ENCODE measurements around the gene KISS1R.

Gene KISS1R

DNA sequence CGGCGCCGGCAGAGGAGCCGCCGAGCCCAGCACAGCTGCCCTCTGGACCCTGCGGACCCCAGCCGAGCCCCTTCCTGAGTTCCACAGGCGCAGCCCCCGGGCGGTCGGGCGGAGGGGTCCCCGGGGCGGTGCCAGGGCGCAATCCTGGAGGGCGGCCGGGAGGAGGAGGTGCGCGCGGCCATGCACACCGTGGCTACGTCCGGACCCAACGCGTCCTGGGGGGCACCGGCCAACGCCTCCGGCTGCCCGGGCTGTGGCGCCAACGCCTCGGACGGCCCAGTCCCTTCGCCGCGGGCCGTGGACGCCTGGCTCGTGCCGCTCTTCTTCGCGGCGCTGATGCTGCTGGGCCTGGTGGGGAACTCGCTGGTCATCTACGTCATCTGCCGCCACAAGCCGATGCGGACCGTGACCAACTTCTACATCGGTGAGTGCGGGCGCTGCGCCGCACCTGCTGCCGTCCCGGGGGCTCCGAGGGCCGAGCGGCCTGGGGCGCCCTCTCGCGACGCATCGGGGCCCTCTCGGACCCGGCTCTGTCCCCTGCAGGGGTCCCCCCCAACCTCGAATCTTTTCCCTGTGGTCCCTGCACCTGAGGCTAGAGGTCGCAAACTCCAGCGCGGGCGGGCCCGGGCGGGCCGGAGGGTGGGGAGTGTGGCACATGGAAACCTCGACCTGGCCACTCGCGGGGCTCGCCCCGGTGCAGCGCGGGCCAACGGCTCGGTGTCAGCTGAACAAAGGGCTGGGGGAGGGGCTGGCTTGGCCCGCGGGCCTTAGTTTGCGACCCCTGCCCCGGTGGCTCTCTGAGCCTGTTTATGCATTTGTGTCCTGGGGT is at the start of gene KISS1R:
KISS1R (plus strand) TSS at position 11 of the 829 bp plus-strand sequence; CDS start at position 181, 170 bp downstream.
- H3K36me3 ChIP-seq = no peaks in the 10 kb centered on the region
- H3K4me2 ChIP-seq = peak within 1 kb of the TSS; percentile 78
- H3K27me3 ChIP-seq = peaks cover 76% of the 10 kb centered on the region
- H3K4me1 ChIP-seq = peaks cover 41% of the 10 kb centered on the region
- peaks cover 34% of the 10 kb centered on the region for H4K20me1 ChIP-seq
- no peaks in the 10 kb centered on the region for H3K9me3 ChIP-seq
- no peak within 1 kb of the TSS for H3K9ac ChIP-seq
- peak within 1 kb of the TSS; percentile 60 for H3K4me3 ChIP-seq
- TF ChIP-seq Cebpa-rat (IDR thresholded peaks at IDR 0.05) = no peak
- H3K27ac ChIP-seq = no peak within 1 kb of the TSS

DNA sequence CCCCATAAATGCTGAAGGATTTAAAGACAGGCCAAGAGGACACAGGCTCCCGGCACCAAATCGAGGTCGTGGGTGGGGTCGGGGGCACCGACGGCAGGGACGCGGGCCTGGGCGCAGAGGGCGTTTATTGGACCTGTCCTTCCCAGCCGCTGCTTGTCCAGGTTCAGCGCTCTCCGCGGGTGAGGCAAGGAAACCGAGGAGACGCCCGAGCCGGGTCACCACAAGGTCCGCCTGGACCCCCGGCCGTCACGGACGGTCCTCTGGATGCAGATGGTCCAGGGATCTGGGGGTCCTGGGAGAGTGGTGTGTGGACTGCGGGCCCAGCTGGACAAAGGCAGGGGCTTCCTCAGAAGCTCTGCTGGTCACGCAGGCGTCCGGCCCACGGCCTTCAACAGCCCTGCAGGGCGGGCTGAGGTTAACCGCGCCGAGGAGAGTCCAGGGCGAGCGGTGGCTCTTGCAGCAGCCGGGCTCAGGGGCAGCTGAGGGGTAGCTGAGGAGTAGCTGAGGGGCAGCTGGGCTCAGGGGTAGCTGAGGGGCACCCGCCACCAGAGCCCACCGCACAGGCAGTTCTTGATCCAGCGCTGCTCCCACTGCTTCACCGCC is 49.2 kb upstream of the KISS1R start:
- TF ChIP-seq Cebpa-rat (IDR thresholded peaks at IDR 0.05) = no peak
- H4K20me1 ChIP-seq = no peaks in the 10 kb centered on the region
- H3K4me2 ChIP-seq = peak overlapping the region; percentile 75
- H3K27me3 ChIP-seq = peaks cover 6% of the 10 kb centered on the region
- H3K9ac ChIP-seq = peak overlapping the region; percentile 60; the same call in 1 of the 2 replicates
- H3K36me3 ChIP-seq = peaks cover 38% of the 10 kb centered on the region
- peak overlapping the region; percentile 17; the same call in 1 of the 2 replicates for H3K4me3 ChIP-seq
- peak overlapping the region; percentile 84 for H3K27ac ChIP-seq
- H3K9me3 ChIP-seq = no peaks in the 10 kb centered on the region
- H3K4me1 ChIP-seq = peaks cover 57% of the 10 kb centered on the region

DNA sequence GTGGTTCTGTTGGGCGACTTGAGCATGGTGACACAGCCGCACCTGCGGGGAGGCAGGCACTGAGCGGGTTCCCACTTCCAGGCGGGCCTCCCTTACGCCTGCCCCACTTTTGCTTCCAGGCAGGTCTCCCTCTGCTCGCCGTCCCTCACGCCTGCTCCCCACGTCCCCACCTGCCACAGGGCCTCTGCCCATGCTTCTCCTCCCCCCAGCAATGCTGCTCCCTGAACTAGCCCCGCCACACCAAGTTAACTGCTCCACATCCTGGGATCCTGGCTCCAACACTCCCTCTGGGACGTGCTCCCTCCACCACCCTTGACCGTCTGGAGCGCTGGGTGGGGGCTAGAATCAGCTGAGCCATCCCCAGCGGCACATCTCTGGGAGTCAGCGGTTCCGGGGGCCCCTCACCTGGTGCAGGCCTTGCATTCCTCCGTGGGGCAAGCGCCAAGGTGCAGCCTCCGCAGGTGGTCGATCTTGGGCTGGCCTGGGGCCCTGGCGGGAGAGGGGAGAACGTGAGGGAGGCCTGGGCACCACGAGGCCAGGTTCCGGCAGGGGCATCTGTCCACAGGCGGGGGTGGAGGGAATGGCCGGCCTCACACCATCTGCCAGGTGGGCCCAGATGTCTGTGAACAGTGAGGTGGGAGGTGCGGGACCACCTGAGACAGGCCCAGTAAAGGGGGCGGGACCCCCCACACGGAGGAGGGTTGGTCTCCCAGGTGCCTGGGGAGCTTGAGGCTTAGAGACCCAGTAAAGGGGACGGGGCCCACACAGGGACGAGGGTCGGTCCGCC is 48.5 kb upstream of the KISS1R start:
- no peaks in the 10 kb centered on the region for H3K27me3 ChIP-seq
- peaks cover 4% of the 10 kb centered on the region for H4K20me1 ChIP-seq
- H3K9me3 ChIP-seq = no peaks in the 10 kb centered on the region
- H3K4me1 ChIP-seq = peaks cover 54% of the 10 kb centered on the region
- no peak for TF ChIP-seq Cebpa-rat (IDR thresholded peaks at IDR 0.05)
- H3K9ac ChIP-seq = peak overlapping the region; percentile 60; the same call in 1 of the 2 replicates
- H3K27ac ChIP-seq = peak overlapping the region; percentile 84
- peaks cover 41% of the 10 kb centered on the region for H3K36me3 ChIP-seq
- H3K4me2 ChIP-seq = peak overlapping the region; percentile 75
- H3K4me3 ChIP-seq = no peak overlapping the region

DNA sequence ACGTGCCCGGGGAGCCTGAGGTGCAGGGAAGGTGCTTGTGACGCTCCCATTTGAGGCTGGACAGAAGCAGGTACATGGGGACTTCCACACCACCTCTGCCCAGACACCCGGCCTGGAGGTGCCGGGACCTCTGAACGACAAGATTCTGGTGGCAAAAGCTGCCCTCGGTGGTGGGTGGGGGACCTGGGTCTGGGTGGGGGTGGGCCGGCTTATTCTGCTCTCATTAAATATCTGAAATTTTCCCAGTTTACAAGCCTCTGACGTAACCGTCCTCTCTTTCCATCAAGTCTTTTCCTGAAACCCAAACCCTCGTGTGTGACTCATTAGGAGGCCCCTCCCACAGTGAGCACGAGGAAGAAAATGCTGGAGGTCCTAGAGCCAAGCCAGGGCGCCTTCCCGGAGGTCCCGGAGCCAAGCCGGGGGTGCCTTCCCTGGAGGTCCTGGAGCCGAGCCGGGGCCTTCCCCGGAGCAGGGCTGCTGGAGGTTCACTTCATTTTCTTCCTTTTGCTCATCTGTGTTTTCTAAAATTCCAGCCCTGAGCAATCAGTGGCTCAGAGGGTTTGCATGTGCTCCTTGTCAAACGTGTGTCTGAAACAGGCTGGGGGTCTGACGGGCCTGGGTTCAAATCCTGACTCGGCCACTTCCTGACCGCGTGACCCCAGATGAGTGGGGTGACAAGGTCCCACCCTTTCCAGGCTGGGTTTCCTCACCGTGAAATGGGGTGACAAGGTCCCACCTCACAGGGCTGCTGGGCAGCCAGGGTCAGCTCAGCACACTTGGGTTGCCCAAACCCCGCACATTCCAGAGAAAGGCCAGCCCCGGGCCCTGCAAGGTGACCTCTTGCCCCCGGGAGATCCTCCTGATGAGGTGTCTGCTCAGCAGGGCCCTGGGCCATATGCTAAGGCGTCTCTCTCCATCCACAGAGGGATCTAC is 47.6 kb upstream of the KISS1R start:
- H4K20me1 ChIP-seq = peaks cover 12% of the 10 kb centered on the region
- H3K9me3 ChIP-seq = no peaks in the 10 kb centered on the region
- 0 out of 2 replicates have a peak overlapping the region, but pooled peaks have one; percentile 84 for H3K27ac ChIP-seq
- no peak overlapping the region for H3K4me3 ChIP-seq
- H3K4me2 ChIP-seq = no peak overlapping the region
- no peaks in the 10 kb centered on the region for H3K27me3 ChIP-seq
- peaks cover 49% of the 10 kb centered on the region for H3K36me3 ChIP-seq
- TF ChIP-seq Cebpa-rat (IDR thresholded peaks at IDR 0.05) = no peak
- H3K9ac ChIP-seq = no peak overlapping the region
- H3K4me1 ChIP-seq = peaks cover 53% of the 10 kb centered on the region

DNA sequence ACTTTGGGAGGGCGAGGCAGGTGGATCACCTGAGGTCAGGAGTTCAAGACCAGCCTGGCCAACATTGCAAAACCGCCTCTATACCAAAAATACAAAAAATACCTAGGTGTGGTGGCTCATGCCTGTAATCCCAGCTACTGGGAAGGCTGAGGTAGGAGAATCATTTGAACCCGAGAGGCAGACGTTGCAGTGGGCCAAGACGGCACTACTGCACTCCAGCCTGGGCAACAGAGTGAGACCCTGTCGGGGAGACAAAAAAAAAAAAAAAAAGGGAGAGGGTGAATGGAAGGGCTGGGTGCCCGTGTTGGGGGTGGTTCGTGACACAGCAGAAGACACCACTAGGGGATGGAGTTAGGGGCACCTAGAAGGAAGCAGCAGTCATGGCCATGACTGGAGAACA is 46.8 kb upstream of the KISS1R start:
- H3K9ac ChIP-seq = no peak overlapping the region
- H4K20me1 ChIP-seq = peaks cover 17% of the 10 kb centered on the region
- H3K4me2 ChIP-seq = no peak overlapping the region
- H3K27ac ChIP-seq = no peak overlapping the region
- no peak overlapping the region for H3K4me3 ChIP-seq
- H3K4me1 ChIP-seq = peaks cover 46% of the 10 kb centered on the region
- H3K9me3 ChIP-seq = no peaks in the 10 kb centered on the region
- H3K36me3 ChIP-seq = peaks cover 57% of the 10 kb centered on the region
- no peaks in the 10 kb centered on the region for H3K27me3 ChIP-seq
- TF ChIP-seq Cebpa-rat (IDR thresholded peaks at IDR 0.05) = no peak

DNA sequence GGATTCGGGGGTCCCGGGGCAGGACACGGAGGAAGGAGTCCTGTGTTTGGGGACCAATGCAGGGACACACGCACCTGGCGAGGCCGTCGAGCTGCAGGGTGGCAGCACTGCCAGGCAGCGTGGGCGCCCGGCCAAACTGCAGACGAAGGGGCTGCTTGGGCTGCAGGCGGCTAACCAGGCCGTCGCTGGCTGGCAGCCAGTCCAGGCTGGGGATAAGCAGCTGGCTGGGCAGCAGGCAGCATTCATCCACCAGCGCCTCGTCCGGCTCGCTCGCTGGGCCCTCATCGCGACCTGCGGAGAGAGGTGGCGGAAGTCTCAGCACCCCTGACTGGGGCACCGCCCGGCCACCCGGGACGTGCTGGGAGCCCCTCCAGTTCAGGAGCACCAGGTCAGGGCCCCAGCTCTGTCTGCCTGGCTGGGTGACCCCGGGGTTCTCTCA is 46.2 kb upstream of the KISS1R start:
- Histone ChIP-seq H4K20me1 (peaks cover 23% of the 10 kb centered on the region), H3K9ac (no peak overlapping the region), H3K4me2 (no peak overlapping the region), H3K4me3 (no peak overlapping the region), H3K27ac (no peak overlapping the region), H3K9me3 (no peaks in the 10 kb centered on the region), H3K27me3 (no peaks in the 10 kb centered on the region), H3K4me1 (peaks cover 46% of the 10 kb centered on the region), H3K36me3 (peaks cover 64% of the 10 kb centered on the region)
- no peak for TF ChIP-seq Cebpa-rat (IDR thresholded peaks at IDR 0.05)

DNA sequence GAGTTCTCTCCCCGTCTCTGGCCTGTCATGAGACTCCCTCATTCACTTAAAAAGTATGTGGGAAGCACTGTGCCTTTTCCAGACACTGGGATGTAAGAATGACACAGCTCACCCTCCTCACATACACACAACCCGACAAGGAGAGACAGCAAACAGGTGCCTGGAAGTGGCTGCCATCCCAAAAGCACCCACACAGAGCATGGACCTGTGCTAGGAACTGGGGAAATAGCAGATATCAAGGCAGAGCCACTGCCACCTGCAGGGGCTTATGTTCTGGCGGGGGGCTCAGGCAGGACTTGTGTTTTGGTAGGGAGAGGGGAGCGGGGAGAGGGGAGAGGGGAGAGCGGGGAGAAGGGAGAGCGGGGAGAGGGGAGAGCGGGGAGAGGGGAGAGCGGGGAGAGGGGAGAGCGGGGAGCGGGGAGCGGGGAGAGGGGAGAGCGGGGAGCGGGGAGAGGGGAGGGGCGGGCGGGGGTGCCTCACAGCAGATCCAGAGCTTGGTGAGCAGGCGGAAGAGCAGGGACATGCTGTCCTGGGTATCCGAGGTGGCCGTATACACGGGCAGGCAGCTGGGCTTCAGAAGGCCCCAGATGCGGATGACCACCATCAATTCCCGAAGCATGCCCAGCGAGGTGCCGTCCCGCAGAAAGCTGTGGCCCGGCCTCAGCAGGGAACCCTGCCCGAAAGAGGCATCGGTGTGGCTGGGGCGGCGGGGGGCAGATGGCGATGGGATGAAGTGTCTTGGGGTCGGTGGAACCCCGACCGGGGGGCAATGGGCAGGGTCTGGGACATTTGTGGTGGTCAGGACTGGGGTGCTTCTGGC is 45.5 kb upstream of the KISS1R start:
- no peak overlapping the region for H3K4me3 ChIP-seq
- no peak overlapping the region for H3K9ac ChIP-seq
- H3K27ac ChIP-seq = peak overlapping the region; percentile 41

DNA sequence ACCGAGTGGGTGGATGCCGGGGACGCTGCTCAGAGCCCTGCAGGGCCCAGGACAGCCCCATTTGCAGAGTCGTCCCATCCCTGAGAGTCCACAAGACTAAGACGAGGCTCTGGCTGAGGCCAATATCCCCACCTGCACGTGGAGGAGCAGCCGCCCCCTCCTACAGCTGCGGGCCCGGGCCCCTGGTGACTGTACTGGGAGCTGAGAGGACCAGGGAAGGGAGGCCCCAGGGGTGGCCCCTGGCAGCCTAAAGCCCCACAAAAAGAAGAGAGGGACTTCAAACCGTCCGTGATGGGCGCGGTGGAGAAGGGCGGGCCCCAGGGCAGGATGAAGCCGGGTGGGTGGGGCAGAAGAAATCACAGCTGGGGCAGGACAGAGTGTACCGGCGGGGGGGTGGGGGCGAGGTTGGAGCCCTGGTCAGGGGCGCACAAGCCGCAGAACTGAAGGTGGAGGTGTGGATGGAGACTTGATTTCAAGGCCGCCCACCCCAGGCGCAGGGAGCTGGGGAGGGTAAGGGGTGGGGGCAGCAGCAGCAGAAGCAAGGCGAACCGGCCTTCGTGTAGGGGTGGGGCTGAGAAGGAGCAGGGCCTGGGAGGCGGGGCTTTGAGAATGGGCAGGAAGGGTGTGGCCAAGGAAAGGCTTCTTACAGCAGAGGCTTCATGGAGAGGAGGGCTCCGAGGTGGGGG is 44.7 kb upstream of the KISS1R start:
- peak overlapping the region; percentile 69 for H3K4me2 ChIP-seq
- no peak overlapping the region for H3K4me3 ChIP-seq
- no peak overlapping the region for H3K9ac ChIP-seq

More for the DNA sequence above, 45.5 kb upstream of the KISS1R start:
- Histone ChIP-seq H3K4me1 (peaks cover 45% of the 10 kb centered on the region), H3K9me3 (no peaks in the 10 kb centered on the region), H3K36me3 (peaks cover 71% of the 10 kb centered on the region), H4K20me1 (peaks cover 29% of the 10 kb centered on the region), H3K4me2 (peak overlapping the region; percentile 69), H3K27me3 (no peaks in the 10 kb centered on the region)
- no peak for TF ChIP-seq Cebpa-rat (IDR thresholded peaks at IDR 0.05)

More for the DNA sequence above, 44.7 kb upstream of the KISS1R start:
- no peaks in the 10 kb centered on the region for H3K27me3 ChIP-seq
- no peaks in the 10 kb centered on the region for H3K9me3 ChIP-seq
- H3K36me3 ChIP-seq = peaks cover 78% of the 10 kb centered on the region
- no peak for TF ChIP-seq Cebpa-rat (IDR thresholded peaks at IDR 0.05)
- peak overlapping the region; percentile 41 for H3K27ac ChIP-seq
- peaks cover 33% of the 10 kb centered on the region for H4K20me1 ChIP-seq
- peaks cover 38% of the 10 kb centered on the region for H3K4me1 ChIP-seq

All from BLaER1 (cell line).